ENCODE results near the gene SLC31A1.
"Not testable (repeated sequence)": the region's sequence is repeated elsewhere in the genome, so short reads cannot be mapped to it uniquely, and the experiment has no call there.

The SLC31A1 gene

DNA sequence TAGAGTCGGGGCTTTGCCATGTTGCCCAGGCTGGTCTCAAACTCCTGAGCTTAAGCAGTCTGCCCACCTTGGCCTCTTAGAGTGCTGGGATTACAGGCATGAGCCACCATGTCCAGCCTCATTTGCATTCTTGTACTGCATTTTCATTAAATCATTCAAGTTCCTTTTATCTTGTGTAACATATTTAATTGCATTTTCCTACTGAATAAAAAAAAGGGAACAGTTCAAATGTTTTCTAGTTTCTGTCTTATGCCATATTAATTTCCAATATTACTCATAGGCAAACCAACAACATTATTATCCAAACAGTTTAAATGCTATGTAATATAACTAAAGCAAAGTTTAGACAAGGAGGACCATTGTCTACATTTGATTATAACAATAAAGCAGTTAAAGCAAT, 6.1 kb downstream of the SLC31A1 start:
- no peak for DNase-seq (ENCODE audit: extremely low read depth, insufficient read length)
- H3K36me3 ChIP-seq (ENCODE audit: control insufficient read depth, insufficient read depth, low read length) = no peaks in the 10 kb centered on the region
- no peak overlapping the region for H3K4me3 ChIP-seq (replicated peaks; ENCODE audit: low read depth, low read length)
- TF ChIP-seq, protein P1, sequence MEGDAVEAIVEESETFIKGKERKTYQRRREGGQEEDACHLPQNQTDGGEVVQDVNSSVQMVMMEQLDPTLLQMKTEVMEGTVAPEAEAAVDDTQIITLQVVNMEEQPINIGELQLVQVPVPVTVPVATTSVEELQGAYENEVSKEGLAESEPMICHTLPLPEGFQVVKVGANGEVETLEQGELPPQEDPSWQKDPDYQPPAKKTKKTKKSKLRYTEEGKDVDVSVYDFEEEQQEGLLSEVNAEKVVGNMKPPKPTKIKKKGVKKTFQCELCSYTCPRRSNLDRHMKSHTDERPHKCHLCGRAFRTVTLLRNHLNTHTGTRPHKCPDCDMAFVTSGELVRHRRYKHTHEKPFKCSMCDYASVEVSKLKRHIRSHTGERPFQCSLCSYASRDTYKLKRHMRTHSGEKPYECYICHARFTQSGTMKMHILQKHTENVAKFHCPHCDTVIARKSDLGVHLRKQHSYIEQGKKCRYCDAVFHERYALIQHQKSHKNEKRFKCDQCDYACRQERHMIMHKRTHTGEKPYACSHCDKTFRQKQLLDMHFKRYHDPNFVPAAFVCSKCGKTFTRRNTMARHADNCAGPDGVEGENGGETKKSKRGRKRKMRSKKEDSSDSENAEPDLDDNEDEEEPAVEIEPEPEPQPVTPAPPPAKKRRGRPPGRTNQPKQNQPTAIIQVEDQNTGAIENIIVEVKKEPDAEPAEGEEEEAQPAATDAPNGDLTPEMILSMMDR (IDR thresholded peaks at IDR 0.05; ENCODE audit: insufficient read depth, low read length, poor library complexity, severe bottlenecking) = no peak
- H3K27me3 ChIP-seq (replicated peaks; ENCODE audit: control insufficient read depth, insufficient read depth, low read length) = no peaks in the 10 kb centered on the region

DNA sequence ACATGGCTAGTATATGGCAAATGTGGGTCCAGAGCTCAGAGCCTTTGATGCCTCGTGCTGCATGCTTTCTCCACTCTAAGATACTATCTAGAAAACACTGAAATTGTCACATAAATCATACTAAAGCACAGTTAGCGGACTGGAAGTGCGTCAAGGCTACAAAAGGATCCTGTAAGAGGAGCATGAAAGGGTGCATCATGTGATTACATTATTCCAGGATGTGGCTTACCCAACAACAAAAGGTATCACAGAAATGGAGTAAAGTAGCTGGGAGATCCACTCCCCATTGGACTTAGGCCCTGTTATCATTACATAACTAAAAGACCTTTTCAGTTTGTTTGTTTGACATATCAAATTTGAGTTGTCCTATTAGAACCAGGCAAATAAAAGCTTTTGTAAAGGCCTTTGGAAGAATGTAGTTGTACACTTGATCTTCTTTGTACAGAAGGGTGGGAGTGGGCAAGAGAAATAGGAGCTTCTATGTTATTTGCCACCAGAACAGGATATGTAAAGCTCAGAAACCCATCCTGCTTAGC, 6.9 kb downstream of the SLC31A1 start:
- DNase-seq (ENCODE audit: extremely low read depth, insufficient read length) = no peak
- no peaks in the 10 kb centered on the region for H3K27me3 ChIP-seq (replicated peaks; ENCODE audit: control insufficient read depth, insufficient read depth, low read length)

DNA sequence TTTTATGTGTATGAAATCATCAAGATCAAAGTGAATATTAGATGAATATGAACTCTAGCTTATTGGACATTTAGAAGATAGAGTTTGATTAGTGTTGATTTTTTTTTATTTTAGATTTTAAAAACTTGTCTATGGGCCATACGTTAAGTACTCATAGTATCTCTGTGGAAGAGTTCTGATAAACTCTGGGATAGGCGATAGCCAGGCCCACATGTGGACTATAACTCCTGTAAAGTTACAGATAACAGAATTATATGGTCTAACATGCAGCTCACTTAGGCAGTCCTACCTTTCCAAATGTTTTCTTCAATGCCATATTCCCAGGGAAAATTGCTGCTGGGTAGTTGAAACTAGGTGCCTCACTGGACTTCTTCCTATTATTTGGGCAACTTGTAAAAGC, 10.4 kb downstream of the SLC31A1 start:
- H3K27me3 ChIP-seq (replicated peaks; ENCODE audit: control insufficient read depth, insufficient read depth, low read length) = no peaks in the 10 kb centered on the region
- TF ChIP-seq, protein P1 (IDR thresholded peaks at IDR 0.05; ENCODE audit: insufficient read depth, low read length, poor library complexity, severe bottlenecking) = no peak
- no peak overlapping the region for H3K4me3 ChIP-seq (replicated peaks; ENCODE audit: low read depth, low read length)
- H3K36me3 ChIP-seq (ENCODE audit: control insufficient read depth, insufficient read depth, low read length) = no peaks in the 10 kb centered on the region
- no peak for DNase-seq (ENCODE audit: extremely low read depth, insufficient read length)

More for the DNA sequence above, 6.9 kb downstream of the SLC31A1 start:
- TF ChIP-seq, protein P1 (IDR thresholded peaks at IDR 0.05; ENCODE audit: insufficient read depth, low read length, poor library complexity, severe bottlenecking) = no peak
- Histone ChIP-seq H3K36me3 (ENCODE audit: control insufficient read depth, insufficient read depth, low read length) (no peaks in the 10 kb centered on the region), H3K4me3 (replicated peaks; ENCODE audit: low read depth, low read length) (no peak overlapping the region)

DNA sequence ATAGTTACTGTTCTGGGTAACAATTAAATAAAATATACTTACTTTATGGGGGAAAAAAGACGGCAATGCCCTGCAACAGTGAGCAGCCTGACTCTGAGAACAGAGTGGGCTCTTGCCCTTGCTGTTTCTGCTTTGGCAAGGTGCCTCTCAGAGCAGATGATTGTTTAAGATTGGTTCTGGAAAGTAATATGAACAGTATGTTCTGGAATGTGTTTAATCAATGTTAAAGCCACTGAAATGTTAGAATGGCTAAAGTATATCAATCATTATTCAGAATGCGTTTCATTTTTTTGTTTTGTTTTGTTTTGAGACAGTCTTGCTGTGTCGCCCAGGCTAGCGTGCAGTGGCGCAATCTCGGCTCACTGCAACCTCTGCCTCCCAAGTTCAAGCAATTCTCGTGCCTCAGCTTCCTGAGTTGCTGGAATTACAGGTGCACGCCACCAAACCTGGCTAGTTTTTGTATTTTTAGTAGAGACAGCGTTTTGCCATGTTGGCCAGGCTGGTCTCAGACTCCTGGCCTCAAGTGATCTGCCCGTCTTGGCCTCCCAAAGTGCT, 14.4 kb downstream of the SLC31A1 start:
- H3K4me3 ChIP-seq (replicated peaks; ENCODE audit: low read depth, low read length); H3K27me3 ChIP-seq (replicated peaks; ENCODE audit: control insufficient read depth, insufficient read depth, low read length); DNase-seq (ENCODE audit: extremely low read depth, insufficient read length); H3K36me3 ChIP-seq (ENCODE audit: control insufficient read depth, insufficient read depth, low read length): not testable (repeated sequence)

DNA sequence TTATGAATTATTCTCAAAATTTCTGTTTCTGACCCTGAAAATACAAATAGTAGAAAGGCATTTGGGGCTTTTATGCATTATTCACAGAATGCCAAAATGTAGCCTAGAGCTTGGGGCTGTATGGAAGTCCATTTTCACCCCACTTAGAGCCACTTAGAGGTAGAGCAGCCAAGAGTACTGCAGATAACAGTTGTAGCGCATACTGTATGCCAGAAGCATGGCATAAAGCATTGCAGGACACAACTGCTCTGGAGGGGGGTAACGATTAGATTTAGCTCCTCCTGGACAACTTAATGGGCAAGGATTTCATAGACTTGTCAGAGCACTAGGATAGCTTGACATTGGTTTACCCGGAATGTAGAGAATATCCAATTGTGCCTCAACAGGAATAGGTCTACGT, 15.7 kb downstream of the SLC31A1 start:
- no peaks in the 10 kb centered on the region for H3K27me3 ChIP-seq (replicated peaks; ENCODE audit: control insufficient read depth, insufficient read depth, low read length)
- H3K4me3 ChIP-seq (replicated peaks; ENCODE audit: low read depth, low read length) = no peak overlapping the region
- H3K36me3 ChIP-seq (ENCODE audit: control insufficient read depth, insufficient read depth, low read length) = no peaks in the 10 kb centered on the region
- TF ChIP-seq, protein P1 (IDR thresholded peaks at IDR 0.05; ENCODE audit: insufficient read depth, low read length, poor library complexity, severe bottlenecking) = no peak
- no peak for DNase-seq (ENCODE audit: extremely low read depth, insufficient read length)

DNA sequence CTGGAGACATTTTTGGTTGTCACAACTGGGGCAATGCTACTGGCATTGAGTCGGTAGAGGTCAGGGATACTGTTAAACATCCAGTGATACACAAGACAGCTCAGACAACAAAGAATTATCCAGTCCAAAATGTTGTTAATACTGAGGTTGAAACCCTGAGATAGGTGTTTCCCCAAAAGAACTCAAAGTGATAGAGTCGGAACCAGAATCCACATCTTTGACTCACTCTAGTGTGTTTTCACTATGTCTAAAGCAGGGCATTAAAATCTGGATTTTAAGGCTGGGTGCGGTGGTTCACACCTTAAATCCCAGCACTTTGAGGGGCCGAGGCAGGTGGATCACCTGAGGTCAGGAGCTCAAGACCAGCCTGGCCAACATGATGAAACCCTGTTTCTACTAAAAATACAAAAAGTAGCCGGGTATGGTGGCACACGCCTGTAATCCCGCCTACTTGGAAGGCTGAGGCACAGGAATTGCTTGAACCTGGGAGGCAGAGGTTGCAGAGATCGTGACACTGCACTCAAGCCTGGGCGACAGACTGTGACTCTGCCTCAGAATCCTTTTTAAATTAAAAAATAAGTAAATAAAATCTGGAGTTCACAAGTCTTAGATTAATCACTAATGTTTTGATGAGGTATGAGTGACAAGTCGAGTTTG, 17.0 kb downstream of the SLC31A1 start:
- Histone ChIP-seq H3K36me3 (ENCODE audit: control insufficient read depth, insufficient read depth, low read length) (no peaks in the 10 kb centered on the region), H3K4me3 (replicated peaks; ENCODE audit: low read depth, low read length) (no peak overlapping the region), H3K27me3 (replicated peaks; ENCODE audit: control insufficient read depth, insufficient read depth, low read length) (no peaks in the 10 kb centered on the region)
- TF ChIP-seq, protein P1 (IDR thresholded peaks at IDR 0.05; ENCODE audit: insufficient read depth, low read length, poor library complexity, severe bottlenecking) = no peak
- DNase-seq (ENCODE audit: extremely low read depth, insufficient read length) = no peak

All from GM06990 (cell line).